Neuronal stem cell (in vitro differentiated cells): ENCODE measurements around the gene ZBTB7C.
A peak's percentile ranks its signal among the peaks of the same experiment; 100 is the strongest.

ENCODE experiments used
- DNase-seq: peaks from one replicate; pipeline ENCODE4 v3.0.0-alpha.2; 2013; ENCODE audit warnings: low spot score
- H2AFZ ChIP-seq: one replicate; pipeline ENCODE4 v1.6.1; 2013; ENCODE audit warnings: mild to moderate bottlenecking, low read length, inconsistent platforms
- H2AK5ac ChIP-seq: 2 replicates; pipeline ENCODE4 v1.6.1; 2013; ENCODE audit warnings: low read depth, mild to moderate bottlenecking, inconsistent platforms, low read length, moderate library complexity, mixed read lengths
- H2BK120ac ChIP-seq: 2 replicates; pipeline ENCODE4 v1.6.1; 2013; ENCODE audit warnings: low read depth, mild to moderate bottlenecking, inconsistent platforms, low read length, moderate library complexity, mixed read lengths
- H2BK12ac ChIP-seq: one replicate; pipeline ENCODE4 v1.6.1; 2013; ENCODE audit warnings: low read length, inconsistent platforms
- H2BK15ac ChIP-seq: 2 replicates; pipeline ENCODE4 v1.6.1; 2013; ENCODE audit warnings: mild to moderate bottlenecking, low read length, inconsistent platforms, mixed read lengths
- H2BK5ac ChIP-seq: one replicate; pipeline ENCODE4 v1.6.1; 2013; ENCODE audit warnings: inconsistent platforms, mild to moderate bottlenecking, low read length, moderate library complexity
- H3K14ac ChIP-seq: one replicate; pipeline ENCODE4 v1.6.1; 2013; ENCODE audit warnings: low read length, inconsistent platforms
- H3K18ac ChIP-seq: 2 replicates; pipeline ENCODE4 v1.6.1; 2013; ENCODE audit warnings: low read length, inconsistent platforms
- H3K23ac ChIP-seq: 2 replicates; pipeline ENCODE4 v1.6.1; 2013; ENCODE audit warnings: low read depth, mild to moderate bottlenecking, mixed read lengths, low read length, inconsistent platforms; ENCODE audit not compliant: poor library complexity
- H3K27ac ChIP-seq: replicated peaks from 3 replicates; pipeline ENCODE4 v1.5.1; 2013; ENCODE audit warnings: low read length, inconsistent platforms
- H3K27me3 ChIP-seq, 3 experiments: 2 replicates each; pipeline ENCODE4 v1.6.1; 2013; ENCODE audit warnings: low read length in 3 of 3, mild to moderate bottlenecking in 2 of 3, inconsistent platforms in 1 of 3, low read depth in 1 of 3, mixed read lengths in 1 of 3, moderate library complexity in 1 of 3; ENCODE audit not compliant: control insufficient read depth in 3 of 3, insufficient read depth in 3 of 3
- H3K36me3 ChIP-seq, 2 donors: replicated peaks in 1 of 2; 2 replicates each; pipeline ENCODE4 v1.6.1; 2013; ENCODE audit warnings: low read length in 2 of 2; ENCODE audit not compliant: control insufficient read depth in 2 of 2, insufficient read depth in 2 of 2
- H3K4ac ChIP-seq: 2 replicates; pipeline ENCODE4 v1.6.1; 2013; ENCODE audit warnings: inconsistent platforms, mild to moderate bottlenecking, low read length, moderate library complexity
- H3K4me1 ChIP-seq, 2 donors: 1 replicate in 1 of 2; 2 replicates in 1 of 2; pipeline ENCODE4 v1.6.1; 2013; ENCODE audit warnings: low read length in 2 of 2, low read depth in 1 of 2; ENCODE audit not compliant: control insufficient read depth in 2 of 2, insufficient read depth in 1 of 2
- H3K4me2 ChIP-seq: one replicate; pipeline ENCODE4 v1.6.1; 2013; ENCODE audit warnings: mild to moderate bottlenecking, low read length, inconsistent platforms; ENCODE audit not compliant: insufficient read depth, poor library complexity, severe bottlenecking
- H3K4me3 ChIP-seq, 2 donors: 2 replicates each; pipeline ENCODE4 v1.5.1; 2013; ENCODE audit warnings: low read length in 2 of 2, mild to moderate bottlenecking in 2 of 2, inconsistent platforms in 1 of 2, moderate library complexity in 1 of 2
- H3K79me1 ChIP-seq: one replicate; pipeline ENCODE4 v1.6.1; 2013; ENCODE audit warnings: low read depth, mild to moderate bottlenecking, inconsistent platforms, low read length, moderate library complexity
- H3K9ac ChIP-seq: one replicate; pipeline ENCODE4 v1.6.1; 2013; ENCODE audit warnings: mild to moderate bottlenecking, low read depth, low read length, inconsistent platforms; ENCODE audit not compliant: poor library complexity
- H3K9me3 ChIP-seq, 2 donors: replicated peaks in 1 of 2; 2 replicates each; pipeline versions ENCODE3 to v1.6.1; 2013; ENCODE audit warnings: low read length in 2 of 2, mild to moderate bottlenecking in 2 of 2, inconsistent platforms in 1 of 2, low read depth in 1 of 2, mixed read lengths in 1 of 2, moderate library complexity in 1 of 2; ENCODE audit not compliant: control insufficient read depth in 2 of 2, insufficient read depth in 1 of 2
- H4K8ac ChIP-seq: one replicate; pipeline ENCODE4 v1.6.1; 2013; ENCODE audit warnings: low read depth, mild to moderate bottlenecking, inconsistent platforms, low read length, moderate library complexity
- H4K91ac ChIP-seq: one replicate; pipeline ENCODE4 v1.6.1; 2013; ENCODE audit warnings: low read length, low read depth, mild to moderate bottlenecking, inconsistent platforms; ENCODE audit not compliant: poor library complexity
- WGBS, 2 donors: extraction: QIAGEN DNeasy Blood & Tissue Kit; methylation state at CpG; one replicate each; pipeline ENCODE4 v1.1.7; 2013; ENCODE audit warnings: missing lambda C conversion rate in 2 of 2, mixed read lengths in 1 of 2; ENCODE audit not compliant: insufficient read length in 2 of 2, insufficient replicate concordance in 1 of 2; ENCODE audit errors: extremely low coverage in 2 of 2; 5-methylcytosine and 5-hydroxymethylcytosine counted together

The ZBTB7C gene

DNA sequence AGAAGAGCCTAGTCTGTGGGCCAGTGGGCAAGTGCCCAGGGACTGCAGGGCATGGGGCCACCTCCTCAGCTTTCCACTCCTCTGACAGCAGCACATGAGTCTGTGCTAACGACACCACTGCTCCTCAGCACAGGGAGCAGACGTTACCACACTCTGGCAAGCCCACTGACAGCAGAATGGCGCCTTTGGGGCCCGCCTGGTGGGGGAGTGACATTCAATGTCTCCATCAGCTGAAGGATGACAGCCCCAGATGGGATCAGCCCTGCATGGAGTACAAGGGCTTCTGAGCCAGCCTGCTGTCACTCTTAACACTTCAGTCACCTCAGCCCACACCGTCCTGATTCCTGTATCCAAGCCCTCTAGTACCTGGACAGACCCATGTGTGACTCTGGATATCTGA is 329.3 kb downstream of the ZBTB7C start:
- peaks cover 0 to 7% (median 0%) of the 10 kb centered on the region in 3 experiments for H3K27me3 ChIP-seq
- H3K4me2 ChIP-seq, result no peak overlapping the region
- H3K23ac ChIP-seq, result no peak overlapping the region
- no peak overlapping the region for H2BK120ac ChIP-seq
- no peaks in the 10 kb centered on the region for H3K9me3 ChIP-seq
- H3K9ac ChIP-seq, result no peak overlapping the region
- no CpG with 5 or more reads among the region's 5 CpGs for WGBS, 2 donors
- H2BK15ac ChIP-seq, result no peak overlapping the region
- H3K18ac ChIP-seq, result no peak overlapping the region
- DNase-seq, result no peak
- no peaks in the 10 kb centered on the region for H3K79me1 ChIP-seq
- no peak overlapping the region for H4K91ac ChIP-seq
- H2AFZ ChIP-seq, result no peak overlapping the region
- no peak overlapping the region for H2BK5ac ChIP-seq
- no peaks in the 10 kb centered on the region for H3K36me3 ChIP-seq
- H2BK12ac ChIP-seq, result no peak overlapping the region
- no peak overlapping the region for H4K8ac ChIP-seq
- H2AK5ac ChIP-seq, result no peak overlapping the region
- no peak overlapping the region for H3K27ac ChIP-seq
- peak overlapping the region in 1 of 2 donors; percentile 14 for H3K4me3 ChIP-seq
- no peak overlapping the region for H3K4ac ChIP-seq
- peaks cover 0 to 2% of the 10 kb centered on the region in 2 donors for H3K4me1 ChIP-seq
- H3K14ac ChIP-seq, result no peak overlapping the region

DNA sequence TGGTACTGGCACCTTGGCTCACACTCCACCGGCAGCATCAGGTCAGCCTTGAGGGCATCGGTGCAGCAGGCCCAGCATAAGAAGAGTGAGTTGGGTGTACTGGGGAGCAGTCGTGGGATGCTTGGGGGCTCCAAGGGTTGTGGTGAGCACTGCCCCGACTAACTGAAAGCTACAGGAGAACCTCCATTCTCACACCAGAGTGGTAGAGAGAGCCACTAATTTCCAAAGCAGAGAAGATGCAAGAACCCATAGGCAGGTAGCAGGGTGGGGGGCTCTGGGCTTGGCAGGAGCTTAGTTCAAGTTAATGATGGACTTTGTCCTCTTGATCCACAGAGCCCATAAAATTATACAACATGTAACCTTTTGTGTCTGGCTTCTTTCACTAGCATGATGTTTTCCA is 330.7 kb downstream of the ZBTB7C start:
- Histone ChIP-seq H3K18ac (no peak overlapping the region), H4K8ac (no peak overlapping the region), H2BK12ac (no peak overlapping the region), H3K4ac (no peak overlapping the region), H3K36me3 (no peaks in the 10 kb centered on the region), H3K23ac (no peak overlapping the region), H2BK15ac (no peak overlapping the region), H3K14ac (no peak overlapping the region), H3K9me3 (no peaks in the 10 kb centered on the region), H3K4me1 (peaks cover 0 to 2% of the 10 kb centered on the region in 2 donors), H2BK120ac (no peak overlapping the region), H3K27ac (no peak overlapping the region), H4K91ac (no peak overlapping the region), H2AFZ (no peak overlapping the region), H3K27me3 (peaks cover 0 to 11% (median 0%) of the 10 kb centered on the region in 3 experiments), H3K4me2 (no peak overlapping the region), H3K4me3 (no peak overlapping the region), H3K79me1 (no peaks in the 10 kb centered on the region), H2BK5ac (no peak overlapping the region), H3K9ac (no peak overlapping the region), H2AK5ac (no peak overlapping the region)
- DNase-seq, result no peak
- no CpG with 5 or more reads among the region's 4 CpGs for WGBS, 2 donors

DNA sequence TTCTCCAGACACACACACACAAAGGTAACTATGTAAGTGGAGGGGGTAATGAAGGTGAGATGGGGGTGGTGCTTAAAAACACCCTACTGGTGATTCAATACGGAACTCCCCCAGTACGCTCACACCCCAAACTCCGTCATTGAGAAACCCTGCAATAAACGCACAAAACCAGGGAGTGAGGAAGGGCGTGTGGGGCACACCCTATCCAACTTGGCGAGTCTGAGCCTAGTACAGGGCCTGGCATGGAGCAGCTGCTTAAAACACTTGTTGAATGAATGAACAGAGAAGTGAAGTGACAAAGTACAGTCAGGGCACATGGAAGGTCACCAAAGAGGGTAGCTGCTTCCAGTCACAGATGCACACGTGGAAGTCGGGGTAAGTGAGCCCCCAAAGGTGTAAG is 331.9 kb downstream of the ZBTB7C start:
- no peak overlapping the region for H3K4ac ChIP-seq
- no peak overlapping the region for H4K8ac ChIP-seq
- no peak overlapping the region for H3K4me3 ChIP-seq
- no peak overlapping the region for H4K91ac ChIP-seq
- DNase-seq, result no peak
- no peak overlapping the region for H2AFZ ChIP-seq
- no peak overlapping the region for H3K14ac ChIP-seq
- H2BK5ac ChIP-seq, result no peak overlapping the region
- no peak overlapping the region for H2BK12ac ChIP-seq
- H3K27me3 ChIP-seq, result peaks cover 0 to 11% (median 0%) of the 10 kb centered on the region in 3 experiments
- H3K27ac ChIP-seq, result no peak overlapping the region
- H2BK120ac ChIP-seq, result no peak overlapping the region
- no peak overlapping the region for H2BK15ac ChIP-seq
- H3K4me1 ChIP-seq, result peaks cover 0 to 5% of the 10 kb centered on the region in 2 donors
- H3K9me3 ChIP-seq, result no peaks in the 10 kb centered on the region
- no peak overlapping the region for H2AK5ac ChIP-seq
- H3K23ac ChIP-seq, result no peak overlapping the region
- H3K79me1 ChIP-seq, result no peaks in the 10 kb centered on the region
- no peak overlapping the region for H3K4me2 ChIP-seq
- WGBS, 2 donors, result no CpG with 5 or more reads among the region's 8 CpGs
- no peak overlapping the region for H3K18ac ChIP-seq
- no peaks in the 10 kb centered on the region for H3K36me3 ChIP-seq
- H3K9ac ChIP-seq, result no peak overlapping the region

DNA sequence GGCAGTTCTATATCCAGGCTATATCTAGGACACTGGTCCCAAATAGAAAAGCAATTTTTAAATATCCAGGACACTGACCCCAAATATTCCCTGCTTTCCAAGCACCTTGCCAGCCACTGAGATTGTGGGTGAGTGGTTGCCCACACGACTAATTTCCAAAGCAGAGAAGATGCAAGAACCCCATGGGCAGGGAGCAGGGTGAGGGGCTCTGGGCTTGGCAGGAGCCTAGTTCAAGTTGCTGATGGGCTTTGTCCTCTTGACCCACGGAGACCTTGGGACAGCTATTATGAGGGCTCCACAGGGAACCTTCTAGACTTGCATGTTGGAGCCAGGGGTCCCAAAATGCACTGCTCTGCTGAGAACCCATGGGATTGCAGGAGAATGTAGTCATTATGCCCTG is 332.7 kb downstream of the ZBTB7C start:
- Histone ChIP-seq H2AFZ (no peak overlapping the region), H3K36me3 (no peaks in the 10 kb centered on the region), H3K9ac (no peak overlapping the region)

More for the DNA sequence above, 332.7 kb downstream of the ZBTB7C start:
- H2AK5ac ChIP-seq, result no peak overlapping the region
- H2BK15ac ChIP-seq, result no peak overlapping the region
- no peak overlapping the region for H3K4me2 ChIP-seq
- peaks cover 0 to 11% (median 0%) of the 10 kb centered on the region in 3 experiments for H3K27me3 ChIP-seq
- no peak overlapping the region for H3K23ac ChIP-seq
- H2BK120ac ChIP-seq, result no peak overlapping the region
- H4K8ac ChIP-seq, result no peak overlapping the region
- H4K91ac ChIP-seq, result no peak overlapping the region
- H2BK5ac ChIP-seq, result no peak overlapping the region
- no CpG with 5 or more reads among the region's 2 CpGs for WGBS, 2 donors
- H3K9me3 ChIP-seq, result no peaks in the 10 kb centered on the region
- no peaks in the 10 kb centered on the region for H3K79me1 ChIP-seq
- DNase-seq, result no peak
- no peak overlapping the region for H3K27ac ChIP-seq
- H3K4me1 ChIP-seq, result peaks cover 0 to 5% of the 10 kb centered on the region in 2 donors
- no peak overlapping the region for H2BK12ac ChIP-seq
- H3K14ac ChIP-seq, result no peak overlapping the region
- H3K4ac ChIP-seq, result no peak overlapping the region
- H3K18ac ChIP-seq, result no peak overlapping the region
- H3K4me3 ChIP-seq, result no peak overlapping the region
